ENCODE results near the gene PTRHD1. TPM values are rescaled to one million over a fixed set of nuclear protein-coding genes. Genes with fewer than 3 reads are reported as not detected.

The PTRHD1 gene
- total RNA-seq, 4 donors from 2014 or later = 30.6 to 50.9 (median 40.5) TPM

GRCh38 chr2:24820598-24821432 lies 27.6 kb upstream of the PTRHD1 start:
- intact Hi-C loops (cut with DNase I; ENCODE audit: low total_unique reads) (no loop called here), in situ Hi-C loops (cut with MboI; ENCODE audit: low pct_ligation_motif_present in 1 of 4, low pct_unique_long_range_greater_than_20kb in 1 of 4, low sequenced_read_pairs in 3 of 4) (loop anchor here in 3 of 4 donors (5.0 to 10.0 kb wide), 2 partner anchors 406 to 414 kb away; no protein-coding TSS in a partner anchor)
- no peak for TF ChIP-seq POLR2A (IDR thresholded peaks at IDR 0.05)
- no peak for TF ChIP-seq CTCF (IDR thresholded peaks at IDR 0.05)
- no peak for TF ChIP-seq EP300 (IDR thresholded peaks at IDR 0.05; ENCODE audit: low read depth)
- TF ChIP-seq POLR2AphosphoS5 (IDR thresholded peaks at IDR 0.05) = no peak
- Histone ChIP-seq H3K27ac (no peak overlapping the region), H3K27me3 (no peaks in the 10 kb centered on the region), H3K4me3 (no peak overlapping the region), H3K36me3 (peaks cover 0 to 8% (median 0%) of the 10 kb centered on the region in 4 donors), H3K4me1 (no peaks in the 10 kb centered on the region), H3K9me3 (no peaks in the 10 kb centered on the region)
- DNase-seq = no peak
- WGBS, 2 donors (ENCODE audit: low coverage in 1 of 2) = 86 to 87% methylated on average over 2 to 17 of the region's 17 CpGs

DNA sequence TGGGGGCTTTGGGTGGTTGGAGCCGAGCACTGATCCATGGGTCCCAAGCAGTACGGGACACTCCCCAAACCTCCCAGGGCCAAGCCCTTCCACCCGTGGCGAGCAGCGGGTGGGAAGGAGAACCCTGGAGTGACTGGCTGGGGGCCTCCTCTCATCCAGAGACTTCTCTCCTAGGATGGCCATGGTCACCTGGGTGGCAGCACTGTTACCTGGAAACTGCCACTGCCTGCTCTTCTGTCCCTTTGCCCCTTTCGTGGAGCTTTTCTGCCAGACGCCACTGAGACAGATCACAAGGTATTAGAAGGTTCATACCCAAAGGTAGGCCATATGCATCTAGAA lies 27.0 kb upstream of the PTRHD1 start:
- no peaks in the 10 kb centered on the region for H3K27me3 ChIP-seq
- no peaks in the 10 kb centered on the region for H3K4me1 ChIP-seq
- 87% methylated on average over 7 of the region's 7 CpGs; no CpG with 5 or more reads in 1 of the 2 donors for WGBS, 2 donors (ENCODE audit: low coverage in 1 of 2)
- DNase-seq = no peak
- no peaks in the 10 kb centered on the region for H3K9me3 ChIP-seq
- H3K36me3 ChIP-seq = peaks cover 0 to 8% (median 0%) of the 10 kb centered on the region in 4 donors
- in situ Hi-C loops (cut with MboI; ENCODE audit: low pct_ligation_motif_present in 1 of 4, low pct_unique_long_range_greater_than_20kb in 1 of 4, low sequenced_read_pairs in 3 of 4) (loop anchor here in 3 of 4 donors (5.0 to 10.0 kb wide), 2 partner anchors 405 to 413 kb away; no protein-coding TSS in a partner anchor), intact Hi-C loops (cut with DNase I; ENCODE audit: low total_unique reads) (no loop called here)
- H3K27ac ChIP-seq = no peak overlapping the region
- no peak overlapping the region for H3K4me3 ChIP-seq
- TF ChIP-seq POLR2A (IDR thresholded peaks at IDR 0.05) = no peak
- TF ChIP-seq EP300 (IDR thresholded peaks at IDR 0.05; ENCODE audit: low read depth) = no peak
- TF ChIP-seq CTCF (IDR thresholded peaks at IDR 0.05) = no peak
- no peak for TF ChIP-seq POLR2AphosphoS5 (IDR thresholded peaks at IDR 0.05)

DNA sequence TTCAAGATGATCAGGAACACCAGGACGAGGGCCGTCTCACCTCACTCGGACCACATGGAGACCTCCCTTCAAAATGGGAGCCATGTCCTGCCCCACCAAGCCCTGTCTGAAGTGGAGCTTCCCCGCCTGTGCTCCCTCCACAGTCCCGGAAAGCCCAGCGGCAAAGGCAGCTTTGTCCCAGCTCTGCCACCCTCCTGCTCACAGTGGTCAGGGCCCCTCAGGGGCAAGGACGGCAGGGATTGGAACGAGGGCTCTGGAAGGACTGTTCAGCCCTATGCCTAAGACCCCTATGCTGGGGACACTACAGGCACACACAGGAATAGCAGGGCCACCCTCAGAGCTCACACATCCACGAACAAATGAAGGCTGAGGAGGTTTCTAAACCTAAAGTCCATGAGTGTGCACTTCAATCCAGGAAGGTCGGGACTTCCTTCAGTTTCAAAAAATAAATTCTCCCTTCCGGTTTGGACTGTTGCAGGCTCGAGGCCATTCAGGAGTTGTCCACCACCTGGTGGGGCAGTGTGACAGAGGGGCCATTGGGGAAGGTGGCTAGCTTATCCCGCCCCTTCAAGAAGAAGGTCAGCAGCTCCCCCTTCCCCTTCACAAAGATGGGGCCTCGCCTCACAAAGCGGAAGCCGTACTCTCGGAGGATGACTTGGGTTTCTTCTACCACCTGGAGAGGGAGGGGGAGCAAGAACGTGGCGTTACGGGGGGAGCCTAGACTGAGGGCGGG lies 26.4 kb upstream of the PTRHD1 start:
- Histone ChIP-seq H3K4me3 (no peak overlapping the region), H3K36me3 (peaks cover 0 to 8% (median 0%) of the 10 kb centered on the region in 4 donors), H3K27ac (no peak overlapping the region), H3K4me1 (no peaks in the 10 kb centered on the region), H3K9me3 (no peaks in the 10 kb centered on the region), H3K27me3 (no peaks in the 10 kb centered on the region)
- WGBS, 2 donors (ENCODE audit: low coverage in 1 of 2) = 85 to 88% methylated on average over 2 to 21 of the region's 21 CpGs
- in situ Hi-C loops (cut with MboI; ENCODE audit: low pct_ligation_motif_present in 1 of 4, low pct_unique_long_range_greater_than_20kb in 1 of 4, low sequenced_read_pairs in 3 of 4) (loop anchor here in 3 of 4 donors (5.0 to 10.0 kb wide), 2 partner anchors 405 to 412 kb away; no protein-coding TSS in a partner anchor), intact Hi-C loops (cut with DNase I; ENCODE audit: low total_unique reads) (no loop called here)
- no peak for DNase-seq
- TF ChIP-seq EP300 (IDR thresholded peaks at IDR 0.05; ENCODE audit: low read depth) (no peak), POLR2A (IDR thresholded peaks at IDR 0.05) (no peak), CTCF (IDR thresholded peaks at IDR 0.05) (no peak), POLR2AphosphoS5 (IDR thresholded peaks at IDR 0.05) (no peak)

GRCh38 chr2:24818721-24819167 lies 25.6 kb upstream of the PTRHD1 start:
- Histone ChIP-seq H3K4me3 (no peak overlapping the region), H3K9me3 (no peaks in the 10 kb centered on the region), H3K4me1 (no peaks in the 10 kb centered on the region), H3K27me3 (no peaks in the 10 kb centered on the region), H3K36me3 (peaks cover 0 to 8% (median 0%) of the 10 kb centered on the region in 4 donors), H3K27ac (no peak overlapping the region)
- DNase-seq = no peak
- in situ Hi-C loops (cut with MboI; ENCODE audit: low pct_ligation_motif_present in 1 of 4, low pct_unique_long_range_greater_than_20kb in 1 of 4, low sequenced_read_pairs in 3 of 4) = no loop called here
- intact Hi-C loops (cut with DNase I; ENCODE audit: low total_unique reads) = no loop called here
- no peak for TF ChIP-seq POLR2A (IDR thresholded peaks at IDR 0.05)
- no peak for TF ChIP-seq EP300 (IDR thresholded peaks at IDR 0.05; ENCODE audit: low read depth)
- no peak for TF ChIP-seq CTCF (IDR thresholded peaks at IDR 0.05)
- TF ChIP-seq POLR2AphosphoS5 (IDR thresholded peaks at IDR 0.05) = no peak
- WGBS, 2 donors (ENCODE audit: low coverage in 1 of 2) = 77 to 93% methylated on average over 2 to 9 of the region's 9 CpGs
